HG02759 (cell line): Measurements from ENCODE around the gene CDH2.

Experiments used
- ATAC-seq: cut with Tn5 transposase; IDR thresholded peaks from one replicate; pipeline ENCODE4 v1.9.1; 2021; ENCODE audit warnings: mild to moderate bottlenecking, moderate library complexity; ENCODE audit not compliant: unreplicated experiment

CDH2 gene

DNA sequence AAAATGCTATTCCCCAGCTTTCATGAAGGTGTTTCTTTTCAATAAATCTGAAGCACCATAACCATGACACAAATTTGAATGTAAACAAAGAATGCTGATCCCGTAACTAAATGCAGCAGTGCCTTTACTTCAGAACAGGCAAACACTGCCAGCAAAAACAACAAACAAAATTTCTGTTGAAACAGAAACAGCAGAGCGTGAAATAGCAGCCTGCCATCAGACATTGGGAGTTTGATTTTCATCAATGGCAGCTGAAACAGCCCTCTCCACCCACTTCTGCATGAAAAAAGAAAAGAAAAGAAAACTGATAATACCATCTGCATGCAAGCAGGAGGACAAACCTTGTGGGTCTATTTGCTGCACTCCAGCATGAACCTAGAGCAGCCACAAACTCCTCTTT lies 128.3 kb downstream of the CDH2 start:
- ATAC-seq, result no peak

- ATAC-seq, result no peak
Observed at GRCh38 chr18:28045880-28046279, 131.1 kb downstream of the CDH2 start.

GRCh38 chr18:28045176-28045810 lies 131.6 kb downstream of the CDH2 start:
- ATAC-seq, result no peak

GRCh38 chr18:28044036-28044435 lies 132.9 kb downstream of the CDH2 start:
- no peak for ATAC-seq

- no peak for ATAC-seq
Observed at GRCh38 chr18:28043631-28044030, 133.3 kb downstream of the CDH2 start.

DNA sequence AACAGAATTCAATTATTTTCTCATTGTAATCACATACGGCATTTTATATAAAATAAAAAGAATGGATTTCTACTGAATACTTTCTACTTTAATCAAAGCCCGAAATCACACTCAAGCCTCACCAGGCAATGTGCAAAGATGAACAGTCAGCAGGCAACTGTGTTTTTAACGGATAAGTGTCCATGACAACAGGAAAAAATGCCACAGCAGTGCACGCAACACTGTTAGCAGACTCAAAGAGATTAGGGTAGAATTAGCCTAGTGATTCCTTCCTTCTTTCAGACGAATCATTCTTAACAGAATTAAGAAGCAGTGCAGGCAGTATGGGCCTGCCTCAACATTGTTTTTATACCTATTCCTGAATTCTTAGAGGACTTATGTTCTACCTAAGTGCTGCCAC lies 135.6 kb downstream of the CDH2 start:
- ATAC-seq, result no peak

DNA sequence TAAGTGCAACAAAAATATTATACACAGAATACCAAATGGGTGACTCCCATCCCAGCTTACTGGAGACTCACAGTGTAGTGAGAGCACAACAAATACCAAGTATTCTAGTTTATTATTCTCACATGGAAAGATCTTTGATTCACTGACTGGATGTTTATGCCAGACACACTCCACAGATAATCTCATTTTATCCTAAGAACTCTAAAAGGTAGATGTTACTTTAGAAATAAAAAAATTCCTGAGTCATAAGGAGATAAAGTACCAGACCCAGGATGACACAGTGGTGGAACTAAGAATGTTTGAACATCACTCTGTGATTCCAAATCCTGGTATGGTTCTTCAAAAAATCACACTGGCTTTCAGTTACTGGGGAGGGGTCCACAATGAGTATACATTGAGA lies 136.2 kb downstream of the CDH2 start:
- ATAC-seq, result no peak

- no peak for ATAC-seq
Observed at GRCh38 chr18:28040211-28040610, 136.7 kb downstream of the CDH2 start.

DNA sequence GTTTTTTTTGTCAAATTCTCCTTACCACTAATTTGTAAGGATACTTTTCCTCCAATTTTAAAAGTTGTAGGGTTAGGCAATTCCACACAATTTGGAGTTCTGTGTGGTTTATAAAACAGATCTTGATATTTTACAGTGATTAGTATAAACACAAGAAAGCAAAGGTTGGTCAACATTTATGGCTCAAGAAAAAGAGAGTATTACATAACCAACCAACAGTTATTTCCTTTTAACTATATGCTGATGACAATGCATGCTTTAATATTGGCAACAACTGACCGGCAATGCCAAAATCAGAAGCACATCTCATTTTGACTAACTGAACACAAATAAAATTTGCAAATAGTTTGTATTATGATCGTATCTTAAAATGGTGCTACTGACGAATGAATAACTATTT lies 137.2 kb downstream of the CDH2 start:
- ATAC-seq, result no peak

- ATAC-seq, result no peak
Observed at GRCh38 chr18:28039078-28039477, 137.9 kb downstream of the CDH2 start.

DNA sequence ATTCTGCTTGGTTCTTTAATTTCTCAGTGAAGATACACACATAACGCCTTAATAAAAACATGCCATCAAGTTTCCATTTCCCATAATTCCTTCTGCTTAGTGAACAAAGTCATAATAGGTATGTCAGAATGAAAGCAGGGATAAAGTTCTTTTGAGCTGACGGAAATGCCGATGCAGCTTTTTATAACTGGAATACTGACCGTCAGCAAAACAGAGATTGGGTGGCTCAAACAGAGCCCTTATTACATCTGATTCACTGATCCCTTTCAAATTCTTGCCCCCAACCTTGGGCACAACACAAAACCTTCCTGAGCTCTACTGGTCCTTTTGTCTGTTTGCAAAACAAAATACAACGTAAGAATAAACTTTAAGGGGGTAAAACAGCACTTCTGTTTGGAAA lies 140.4 kb downstream of the CDH2 start:
- no peak for ATAC-seq

DNA sequence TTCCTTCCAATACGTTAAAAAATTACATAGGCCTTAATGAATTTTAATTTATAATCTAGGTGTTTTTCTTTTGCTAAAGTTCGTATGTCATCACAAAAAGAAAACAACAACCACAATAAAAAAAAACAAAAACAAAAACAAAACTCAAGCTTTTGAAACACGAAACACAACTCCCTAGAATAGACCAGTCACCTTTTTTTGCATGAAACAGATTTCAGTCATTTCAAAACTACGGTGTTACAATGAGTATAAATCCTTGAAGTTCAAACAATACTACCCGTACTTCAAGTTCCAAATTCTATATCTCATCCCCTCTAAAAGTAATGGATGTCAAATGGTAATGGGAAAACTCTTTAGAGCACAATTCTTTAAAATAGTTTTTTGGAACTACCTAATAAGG lies 142.4 kb downstream of the CDH2 start:
- ATAC-seq, result no peak

- ATAC-seq, result no peak
Observed at GRCh38 chr18:28032177-28032576, 144.8 kb downstream of the CDH2 start.

GRCh38 chr18:28030458-28030857 lies 146.5 kb downstream of the CDH2 start:
- no peak for ATAC-seq

DNA sequence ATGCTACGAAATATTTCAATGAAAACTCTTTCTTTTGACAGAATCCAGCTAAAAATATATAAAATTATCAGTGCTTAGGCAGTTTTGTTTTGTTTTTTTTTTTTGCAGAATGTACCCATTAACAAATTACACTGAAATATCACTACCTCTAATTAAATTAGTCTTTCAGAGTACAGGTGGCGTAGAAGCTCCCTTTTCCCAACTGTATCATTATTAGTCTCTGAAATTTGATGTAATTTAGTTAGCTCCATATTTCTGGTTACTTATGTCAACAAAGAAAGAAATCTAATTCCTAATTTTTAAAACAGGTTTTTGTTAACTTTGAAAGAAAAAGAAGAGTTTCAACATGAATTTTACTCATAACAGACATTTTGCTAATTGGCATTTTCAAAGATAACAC lies 149.2 kb downstream of the CDH2 start:
- no peak for ATAC-seq

DNA sequence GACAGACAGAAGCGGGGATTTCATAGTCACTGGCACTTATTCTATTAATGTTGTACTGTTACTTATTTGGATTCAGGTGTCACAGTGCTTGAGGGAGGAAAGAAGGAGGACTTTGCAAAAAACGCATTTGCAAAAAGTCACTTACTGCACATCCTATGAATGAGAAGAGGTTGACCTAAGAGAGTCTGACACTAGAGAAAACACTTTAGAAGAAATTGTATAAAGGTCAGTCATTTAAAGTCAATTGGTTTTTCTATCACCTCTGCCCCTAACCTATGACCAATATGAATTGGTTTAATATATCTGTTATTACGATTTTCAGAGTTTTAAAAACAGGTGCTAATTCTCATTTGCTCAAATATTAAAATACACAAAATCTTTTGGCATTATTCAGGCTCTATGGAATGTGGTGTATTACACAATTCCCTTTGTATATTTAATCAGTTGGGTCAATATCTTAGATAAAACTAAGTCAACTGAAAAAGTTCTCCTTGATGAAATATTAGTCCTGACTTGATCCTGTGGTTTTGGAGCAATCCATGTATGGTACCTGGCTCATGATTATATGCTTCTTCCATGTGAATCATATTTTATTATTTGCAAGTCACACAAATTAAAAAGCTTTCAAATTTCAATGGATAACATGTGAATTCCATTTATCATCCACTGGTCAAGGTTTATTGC lies 157.4 kb downstream of the CDH2 start:
- no peak for ATAC-seq

GRCh38 chr18:28018351-28018750 lies 158.6 kb downstream of the CDH2 start:
- ATAC-seq, result no peak

DNA sequence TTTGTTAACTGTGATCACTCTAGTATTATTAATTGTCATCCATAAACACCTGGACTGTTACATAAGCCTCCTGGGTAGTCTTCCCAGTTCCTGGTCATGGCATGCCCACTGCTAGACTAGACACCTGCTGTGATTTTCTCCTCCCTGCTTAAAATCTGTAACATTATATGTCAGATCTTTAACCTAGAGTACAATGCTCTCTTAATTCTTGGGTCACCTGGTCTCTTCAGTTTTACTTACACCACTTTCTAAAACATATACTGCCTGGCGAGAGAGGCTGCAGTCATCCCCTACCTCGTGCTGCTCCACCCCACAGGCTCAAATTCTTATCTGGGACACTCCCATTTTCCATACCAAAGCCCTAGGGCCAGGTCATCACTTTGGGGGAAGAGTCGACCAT lies 161.3 kb downstream of the CDH2 start:
- ATAC-seq, result no peak

DNA sequence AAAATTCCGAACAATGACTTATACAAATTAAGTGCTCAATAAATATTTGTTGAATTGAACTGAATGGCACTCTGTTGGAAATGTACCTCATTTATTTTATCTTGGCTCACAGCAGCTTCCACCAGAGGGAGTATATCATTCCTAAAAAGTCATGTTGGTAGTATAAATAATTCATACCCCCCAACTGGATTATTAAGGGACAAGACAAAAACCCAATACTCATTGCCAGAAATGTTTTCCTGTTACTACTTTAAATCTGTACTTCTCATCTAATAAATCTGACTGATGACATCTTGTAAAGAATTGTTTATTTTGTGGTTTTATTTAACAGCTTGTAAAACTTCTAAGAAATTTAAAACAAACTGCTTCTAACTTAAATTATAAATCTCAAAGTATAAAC lies 163.9 kb downstream of the CDH2 start:
- no peak for ATAC-seq

GRCh38 chr18:28012336-28012735 lies 164.6 kb downstream of the CDH2 start:
- ATAC-seq, result no peak

DNA sequence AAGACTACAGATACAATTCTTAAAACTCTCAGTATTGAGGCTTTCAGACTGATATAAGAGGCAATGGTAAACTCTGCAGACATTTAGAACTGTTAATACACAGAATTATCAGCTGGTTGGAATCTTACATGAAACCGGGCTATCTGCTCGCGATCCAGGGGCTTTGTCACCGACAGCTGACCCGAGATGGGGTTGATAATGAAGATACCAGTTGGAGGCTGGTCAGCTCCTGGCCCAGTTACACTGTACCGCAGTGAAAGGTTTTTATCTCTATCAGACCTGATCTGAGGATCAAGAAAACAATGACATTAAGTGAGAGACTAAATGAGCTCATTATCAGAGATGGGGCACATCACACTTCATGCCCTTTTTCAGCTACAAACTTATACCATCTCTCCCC lies 167.3 kb downstream of the CDH2 start:
- ATAC-seq, result no peak

GRCh38 chr18:28007841-28008240 lies 169.1 kb downstream of the CDH2 start:
- no peak for ATAC-seq

DNA sequence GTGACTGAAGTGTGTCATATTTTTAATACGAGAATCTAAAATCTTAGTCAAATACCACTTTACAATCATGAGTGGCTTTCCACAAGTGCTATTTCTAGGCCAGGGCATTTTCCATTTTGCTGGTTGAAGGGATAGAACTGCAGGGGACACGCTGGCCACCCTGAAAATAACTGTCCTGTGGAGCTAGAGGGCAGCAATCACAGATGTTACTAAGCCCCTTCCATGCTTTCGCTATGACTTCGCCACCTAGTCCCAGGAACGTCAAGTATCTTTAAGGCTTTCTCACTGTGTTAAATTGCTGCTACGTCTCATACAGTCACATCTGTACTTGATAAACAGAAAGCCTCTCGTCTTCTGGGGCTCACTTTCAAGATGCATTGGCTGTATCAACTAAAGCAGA lies 171.8 kb downstream of the CDH2 start:
- ATAC-seq, result no peak
